Activated CD8-positive, alpha-beta memory T cell treated with anti-CD3 and anti-CD28 coated beads, Interleukin-2, amount 50 U/mL, for 48 hours (primary cell): ENCODE measurements around the gene S1PR3.

Experiments
- DNase-seq: peaks from one replicate; pipeline ENCODE4 v3.0.0-alpha.2; 2020

S1PR3 gene

DNA sequence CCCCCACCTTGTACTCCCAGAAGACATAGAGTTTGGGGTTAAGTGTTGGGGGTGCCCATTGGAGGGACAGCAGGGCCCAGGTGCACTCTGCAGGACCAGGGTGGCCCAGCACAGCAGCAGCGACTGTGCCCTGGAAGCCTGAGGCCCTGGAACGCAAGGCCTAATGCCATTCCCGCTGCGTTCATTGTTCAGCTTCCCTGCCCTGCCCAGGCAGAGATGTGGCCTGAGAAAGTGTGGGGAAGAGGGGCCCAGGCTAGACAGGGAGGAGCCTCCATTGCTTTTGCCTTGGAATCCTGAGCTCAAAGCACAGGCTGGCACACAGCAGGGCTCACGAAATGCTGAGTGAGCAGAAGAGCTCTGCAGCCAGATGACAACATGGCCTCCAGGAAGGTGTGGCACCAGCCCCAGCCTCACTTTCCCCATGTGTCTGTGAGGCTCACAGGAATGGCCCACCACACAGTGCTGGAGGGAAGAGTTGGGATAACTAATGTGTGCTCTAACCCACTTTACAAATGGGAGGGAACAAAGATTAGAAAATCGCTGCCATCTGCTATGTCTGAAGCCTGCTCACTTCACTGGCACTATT is 19.4 kb downstream of the S1PR3 start:
- DNase-seq: no peak

GRCh38 chr9:89011683-89012082 is 20.4 kb downstream of the S1PR3 start:
- DNase-seq: no peak

- no peak for DNase-seq
These were observed 21.2 kb downstream of the S1PR3 start for GRCh38 chr9:89012294-89013042.

- DNase-seq: no peak
These were observed 22.4 kb downstream of the S1PR3 start for GRCh38 chr9:89013660-89014059.

DNA sequence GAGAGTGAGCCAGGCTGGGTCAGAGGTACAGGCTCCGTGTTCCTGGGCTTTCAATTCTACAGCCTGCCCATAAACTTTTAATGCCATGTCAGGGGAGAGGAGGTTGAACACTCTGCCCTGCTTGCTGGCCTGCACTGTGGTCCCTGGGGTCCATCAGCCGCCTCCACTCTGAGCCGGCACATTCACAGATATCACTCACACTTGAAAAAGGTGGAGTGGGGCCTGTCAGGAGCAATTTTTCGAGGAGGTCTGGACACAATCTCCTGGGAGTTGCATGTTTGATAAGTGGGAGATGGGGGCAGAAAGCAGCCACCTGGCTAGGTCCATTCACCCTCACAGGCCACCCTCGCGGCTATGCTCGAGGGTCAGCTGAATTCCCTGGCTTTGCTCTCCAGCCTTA is 22.9 kb downstream of the S1PR3 start:
- DNase-seq: no peak

- no peak for DNase-seq
These were observed 24.1 kb downstream of the S1PR3 start for GRCh38 chr9:89015336-89015735.

GRCh38 chr9:89020754-89021153 is 29.5 kb downstream of the S1PR3 start:
- DNase-seq: no peak

- no peak for DNase-seq
These were observed 30.0 kb downstream of the S1PR3 start for GRCh38 chr9:89021154-89021803.

GRCh38 chr9:89022001-89022759 is 30.9 kb downstream of the S1PR3 start:
- DNase-seq: no peak

GRCh38 chr9:89022902-89023301 is 31.6 kb downstream of the S1PR3 start:
- DNase-seq: no peak

DNA sequence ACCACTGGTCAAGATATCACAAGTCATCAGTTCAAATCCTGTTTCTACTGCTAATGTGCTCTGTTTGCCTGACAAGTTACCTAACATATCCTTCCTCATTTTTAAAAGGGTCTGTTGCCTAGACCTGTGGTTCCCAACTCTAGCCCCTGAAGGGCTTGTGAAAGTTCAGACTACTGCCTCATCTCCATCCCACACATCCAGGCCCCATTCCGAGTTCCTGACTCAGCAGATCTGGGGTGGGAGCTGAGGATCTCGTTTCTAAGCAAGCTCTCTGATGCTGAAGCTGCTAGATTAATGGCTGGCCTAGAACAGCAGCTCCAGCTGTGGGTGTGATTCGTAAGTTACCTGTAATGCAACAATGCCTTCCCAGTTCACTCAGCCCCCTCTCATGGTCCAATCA is 32.5 kb downstream of the S1PR3 start:
- no peak for DNase-seq

DNA sequence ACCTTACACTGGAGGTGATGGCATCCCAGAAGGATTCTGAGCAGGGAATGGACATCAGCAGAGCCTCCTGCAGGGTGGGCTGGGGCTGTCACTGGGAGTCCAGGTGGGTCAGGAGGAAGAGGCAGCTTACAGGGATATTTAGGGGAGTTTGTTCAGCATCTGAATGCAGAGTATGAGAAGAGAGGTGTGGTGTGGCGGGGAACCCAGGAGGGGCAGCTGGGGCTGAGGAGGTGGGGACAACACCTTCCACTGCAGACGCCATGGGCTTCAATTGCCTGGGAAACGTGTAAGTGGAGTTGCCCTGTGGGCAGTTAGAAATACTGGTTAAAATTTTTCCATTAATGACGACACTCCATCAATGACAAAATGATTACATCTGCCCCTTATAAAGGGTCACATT is 33.5 kb downstream of the S1PR3 start:
- no peak for DNase-seq

- no peak for DNase-seq
These were observed 34.3 kb downstream of the S1PR3 start for GRCh38 chr9:89025553-89025952.

DNA sequence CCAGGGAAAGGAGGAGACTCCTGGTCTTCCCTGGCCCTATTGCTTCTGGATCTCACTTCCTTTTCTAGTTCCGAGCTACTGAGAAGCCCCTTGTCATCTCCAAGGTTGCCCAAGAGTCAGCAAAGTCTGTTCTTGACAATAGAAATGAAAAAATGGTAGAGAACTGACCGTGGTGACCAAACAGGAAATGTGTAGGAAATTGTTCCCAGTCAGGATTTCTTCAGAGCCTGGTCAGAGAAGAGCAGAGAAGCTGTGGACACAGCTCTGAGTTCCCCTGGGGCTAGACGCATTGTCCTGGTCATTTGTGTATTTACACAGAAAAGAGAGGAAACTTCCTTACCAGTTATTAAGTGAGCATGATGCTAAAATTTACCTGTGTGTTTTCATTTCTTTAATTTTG is 35.6 kb downstream of the S1PR3 start:
- no peak for DNase-seq

GRCh38 chr9:89029788-89030187 is 38.5 kb downstream of the S1PR3 start:
- DNase-seq: no peak

GRCh38 chr9:89032173-89032572 is 40.9 kb downstream of the S1PR3 start:
- DNase-seq: no peak

GRCh38 chr9:89032661-89033060 is 41.4 kb downstream of the S1PR3 start:
- no peak for DNase-seq

- no peak for DNase-seq
These were observed 45.1 kb downstream of the S1PR3 start for GRCh38 chr9:89036383-89036782.

GRCh38 chr9:89036891-89037290 is 45.6 kb downstream of the S1PR3 start:
- no peak for DNase-seq

GRCh38 chr9:89037346-89037745 is 46.1 kb downstream of the S1PR3 start:
- no peak for DNase-seq

- no peak for DNase-seq
These were observed 46.6 kb downstream of the S1PR3 start for GRCh38 chr9:89037891-89038290.

GRCh38 chr9:89038382-89039103 is 47.3 kb downstream of the S1PR3 start:
- DNase-seq: no peak

GRCh38 chr9:89039104-89039465 is 47.8 kb downstream of the S1PR3 start:
- DNase-seq: no peak
